ENCODE measurements around the gene ADA. TPM values are rescaled to one million over a fixed set of nuclear protein-coding genes. Genes with fewer than 3 reads are reported as not detected.

ADA gene
- total RNA-seq, 1 experiment from 2014 or later: 13.0 TPM

DNA sequence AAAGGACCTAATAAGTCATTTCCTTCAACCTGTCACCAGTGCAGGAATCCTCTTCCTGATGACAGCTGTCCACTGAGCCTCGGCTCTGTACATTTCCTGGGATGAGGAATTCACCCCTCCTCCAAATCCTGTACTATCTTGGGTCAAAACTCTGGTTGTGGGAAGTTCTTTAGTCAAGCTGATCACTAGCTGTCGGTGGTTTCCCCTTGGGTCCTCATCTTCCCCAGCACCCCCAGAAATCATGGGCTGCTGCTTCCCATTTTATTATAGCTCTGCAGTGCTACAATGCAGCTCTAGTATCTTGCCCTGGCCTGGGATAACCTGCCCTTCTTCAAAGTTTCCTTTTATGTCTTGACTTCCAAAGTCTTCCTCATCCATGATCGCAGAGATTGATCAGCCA lies 14.6 kb upstream of the ADA start:
- no peaks in the 10 kb centered on the region for H3K9me3 ChIP-seq (ENCODE audit: low read length)
- no TSS peak for BruUV-seq (replicated peaks)
- no peak overlapping the region for H3K27ac ChIP-seq (ENCODE audit: low read length)
- no peaks in the 10 kb centered on the region for H4K20me1 ChIP-seq (ENCODE audit: low read length)
- ChIA-PET CTCF (no interaction called here), POLR2A (ENCODE audit: unreplicated experiment) (interaction anchor here (0.6 kb wide), 1 partner anchor 500 kb away, joined by 4 read pairs; no protein-coding TSS in a partner anchor)
- no peaks in the 10 kb centered on the region for H3F3A ChIP-seq (ENCODE audit: low read length, unreplicated experiment)
- H3K4me2 ChIP-seq (ENCODE audit: low read length): no peak overlapping the region
- no peaks in the 10 kb centered on the region for H3K9me2 ChIP-seq (replicated peaks; ENCODE audit: low read length)
- 0 out of 2 replicates have a peak, but pooled peaks cover 9% of the 10 kb centered on the region for H3K27me3 ChIP-seq (ENCODE audit: low read length)
- H2AFZ ChIP-seq (ENCODE audit: low read length): no peak overlapping the region
- H3K9ac ChIP-seq (ENCODE audit: low read length): no peak overlapping the region
- no peaks in the 10 kb centered on the region for H3K4me1 ChIP-seq (ENCODE audit: insufficient read depth, low read length)
- TF ChIP-seq, protein P1, sequence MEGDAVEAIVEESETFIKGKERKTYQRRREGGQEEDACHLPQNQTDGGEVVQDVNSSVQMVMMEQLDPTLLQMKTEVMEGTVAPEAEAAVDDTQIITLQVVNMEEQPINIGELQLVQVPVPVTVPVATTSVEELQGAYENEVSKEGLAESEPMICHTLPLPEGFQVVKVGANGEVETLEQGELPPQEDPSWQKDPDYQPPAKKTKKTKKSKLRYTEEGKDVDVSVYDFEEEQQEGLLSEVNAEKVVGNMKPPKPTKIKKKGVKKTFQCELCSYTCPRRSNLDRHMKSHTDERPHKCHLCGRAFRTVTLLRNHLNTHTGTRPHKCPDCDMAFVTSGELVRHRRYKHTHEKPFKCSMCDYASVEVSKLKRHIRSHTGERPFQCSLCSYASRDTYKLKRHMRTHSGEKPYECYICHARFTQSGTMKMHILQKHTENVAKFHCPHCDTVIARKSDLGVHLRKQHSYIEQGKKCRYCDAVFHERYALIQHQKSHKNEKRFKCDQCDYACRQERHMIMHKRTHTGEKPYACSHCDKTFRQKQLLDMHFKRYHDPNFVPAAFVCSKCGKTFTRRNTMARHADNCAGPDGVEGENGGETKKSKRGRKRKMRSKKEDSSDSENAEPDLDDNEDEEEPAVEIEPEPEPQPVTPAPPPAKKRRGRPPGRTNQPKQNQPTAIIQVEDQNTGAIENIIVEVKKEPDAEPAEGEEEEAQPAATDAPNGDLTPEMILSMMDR (conservative IDR thresholded peaks at IDR 0.05; ENCODE audit: low read depth, low read length): no peak
- TF ChIP-seq EZH2 (IDR thresholded peaks at IDR 0.05; ENCODE audit: low read length, unreplicated experiment) (no peak), EZH2phosphoT487 (IDR thresholded peaks at IDR 0.05; ENCODE audit: borderline replicate concordance, low read length) (no peak)
- H3K4me3 ChIP-seq (ENCODE audit: low read length): no peak overlapping the region
- no peak for DNase-seq
- intact Hi-C loops (cut with micrococcal nuclease): no loop called here
- H3K36me3 ChIP-seq (ENCODE audit: low read depth, low read length): no peaks in the 10 kb centered on the region
- ATAC-seq: no peak
- no peaks in the 10 kb centered on the region for H3K79me2 ChIP-seq (ENCODE audit: low read length)

DNA sequence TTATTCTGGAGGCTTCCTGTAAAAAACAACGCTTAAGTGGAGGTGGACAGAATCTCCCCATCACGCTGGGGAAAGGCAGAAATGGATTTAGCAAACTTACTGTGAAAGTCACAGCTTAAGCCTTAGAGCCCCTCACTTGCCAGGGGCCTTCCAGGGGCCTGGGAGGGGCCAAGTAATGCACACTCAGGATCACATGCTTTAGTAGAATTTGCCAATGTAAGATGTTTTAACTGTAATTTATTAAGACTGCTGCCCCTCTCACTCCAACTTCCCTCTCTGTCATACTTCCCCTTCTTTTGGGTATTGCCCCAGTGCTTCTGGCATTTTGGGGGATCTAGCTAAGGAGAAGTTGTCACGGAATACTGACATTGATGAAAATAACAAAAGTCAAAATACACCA lies 12.6 kb upstream of the ADA start:
- ChIA-PET POLR2A (ENCODE audit: unreplicated experiment) (no interaction called here), CTCF (no interaction called here)
- Histone ChIP-seq H3K4me2 (ENCODE audit: low read length) (no peak overlapping the region), H3F3A (ENCODE audit: low read length, unreplicated experiment) (no peaks in the 10 kb centered on the region), H3K9me2 (replicated peaks; ENCODE audit: low read length) (no peaks in the 10 kb centered on the region), H3K4me1 (ENCODE audit: insufficient read depth, low read length) (no peaks in the 10 kb centered on the region), H2AFZ (ENCODE audit: low read length) (no peak overlapping the region), H3K9me3 (ENCODE audit: low read length) (no peaks in the 10 kb centered on the region), H4K20me1 (ENCODE audit: low read length) (no peaks in the 10 kb centered on the region), H3K27ac (ENCODE audit: low read length) (no peak overlapping the region), H3K4me3 (ENCODE audit: low read length) (no peak overlapping the region), H3K9ac (ENCODE audit: low read length) (no peak overlapping the region), H3K79me2 (ENCODE audit: low read length) (no peaks in the 10 kb centered on the region), H3K36me3 (ENCODE audit: low read depth, low read length) (no peaks in the 10 kb centered on the region), H3K27me3 (ENCODE audit: low read length) (0 out of 2 replicates have a peak, but pooled peaks cover 9% of the 10 kb centered on the region)
- ATAC-seq (no peak), DNase-seq (no peak)
- intact Hi-C loops (cut with micrococcal nuclease): no loop called here
- BruUV-seq (replicated peaks): no TSS peak
- TF ChIP-seq EZH2phosphoT487 (IDR thresholded peaks at IDR 0.05; ENCODE audit: borderline replicate concordance, low read length) (no peak), EZH2 (IDR thresholded peaks at IDR 0.05; ENCODE audit: low read length, unreplicated experiment) (no peak)
- TF ChIP-seq, protein P1 (conservative IDR thresholded peaks at IDR 0.05; ENCODE audit: low read depth, low read length): no peak

DNA sequence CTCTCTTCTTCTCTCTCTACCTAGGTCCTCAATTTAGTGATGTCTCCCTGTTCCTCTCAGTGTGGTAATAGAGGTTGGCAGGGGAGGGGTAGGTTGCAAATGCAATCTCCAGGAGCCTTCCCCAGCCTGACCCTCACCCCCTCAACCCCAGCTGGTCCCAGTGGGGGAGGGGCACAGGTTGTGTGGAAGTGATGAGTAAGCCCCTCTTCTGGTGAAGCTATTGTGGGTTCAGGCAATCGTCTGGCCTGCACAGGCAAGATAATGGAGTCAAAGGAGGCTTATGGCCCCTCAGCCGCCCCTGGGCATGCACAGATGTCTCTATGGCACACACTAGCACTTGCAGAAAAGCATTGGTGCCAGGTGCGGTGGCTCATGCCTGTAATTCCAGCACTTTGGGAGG lies 10.8 kb upstream of the ADA start:
- no TSS peak for BruUV-seq (replicated peaks)
- Histone ChIP-seq H3K9me3 (ENCODE audit: low read length) (no peaks in the 10 kb centered on the region), H3F3A (ENCODE audit: low read length, unreplicated experiment) (no peaks in the 10 kb centered on the region), H3K9me2 (replicated peaks; ENCODE audit: low read length) (no peaks in the 10 kb centered on the region), H3K4me3 (ENCODE audit: low read length) (no peak overlapping the region), H3K27me3 (ENCODE audit: low read length) (0 out of 2 replicates have a peak, but pooled peaks cover 9% of the 10 kb centered on the region), H3K4me2 (ENCODE audit: low read length) (no peak overlapping the region), H3K4me1 (ENCODE audit: insufficient read depth, low read length) (no peaks in the 10 kb centered on the region), H2AFZ (ENCODE audit: low read length) (no peak overlapping the region), H3K36me3 (ENCODE audit: low read depth, low read length) (no peaks in the 10 kb centered on the region), H4K20me1 (ENCODE audit: low read length) (no peaks in the 10 kb centered on the region), H3K27ac (ENCODE audit: low read length) (no peak overlapping the region), H3K79me2 (ENCODE audit: low read length) (no peaks in the 10 kb centered on the region), H3K9ac (ENCODE audit: low read length) (no peak overlapping the region)
- intact Hi-C loops (cut with micrococcal nuclease): no loop called here
- ATAC-seq: no peak
- DNase-seq: no peak
- ChIA-PET POLR2A (ENCODE audit: unreplicated experiment) (no interaction called here), CTCF (no interaction called here)
- TF ChIP-seq EZH2phosphoT487 (IDR thresholded peaks at IDR 0.05; ENCODE audit: borderline replicate concordance, low read length): no peak
- TF ChIP-seq EZH2 (IDR thresholded peaks at IDR 0.05; ENCODE audit: low read length, unreplicated experiment): no peak
- TF ChIP-seq, protein P1 (conservative IDR thresholded peaks at IDR 0.05; ENCODE audit: low read depth, low read length): no peak
